ENCODE results near the gene SEL1L3.

The SEL1L3 gene

GRCh38 chr4:25755911-25756310, 106.9 kb downstream of the SEL1L3 start:
- no peak for DNase-seq (ENCODE audit: low read depth in 2 of 2, low spot score in 1 of 2)

DNA sequence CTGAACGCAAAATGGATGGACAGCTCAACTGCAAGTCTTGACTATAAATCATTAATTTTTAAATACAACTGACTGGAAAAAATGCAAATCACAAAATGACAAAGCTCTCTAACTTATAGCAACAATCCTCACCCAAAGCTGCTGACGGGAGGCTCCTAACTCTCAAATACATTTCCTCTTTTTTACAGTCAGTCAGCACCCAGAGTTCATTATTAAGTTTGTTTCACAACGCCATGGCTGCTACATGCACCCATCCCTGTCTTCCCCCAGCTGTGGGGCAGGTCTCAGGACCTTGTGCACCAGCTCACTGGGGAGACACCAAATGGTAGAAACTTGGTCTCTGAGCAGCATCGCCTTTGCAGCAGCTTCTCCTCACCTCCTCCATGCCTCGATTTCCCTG, 109.5 kb downstream of the SEL1L3 start:
- DNase-seq (ENCODE audit: low read depth in 2 of 2, low spot score in 1 of 2), result no peak

GRCh38 chr4:25750874-25751273, 111.9 kb downstream of the SEL1L3 start:
- no peak for DNase-seq (ENCODE audit: low read depth in 2 of 2, low spot score in 1 of 2)

- no peak for DNase-seq (ENCODE audit: low read depth in 2 of 2, low spot score in 1 of 2)
Observed at GRCh38 chr4:25749150-25749794, 113.5 kb downstream of the SEL1L3 start.

GRCh38 chr4:25743971-25744370, 118.8 kb downstream of the SEL1L3 start:
- DNase-seq (ENCODE audit: low read depth in 2 of 2, low spot score in 1 of 2), result no peak

DNA sequence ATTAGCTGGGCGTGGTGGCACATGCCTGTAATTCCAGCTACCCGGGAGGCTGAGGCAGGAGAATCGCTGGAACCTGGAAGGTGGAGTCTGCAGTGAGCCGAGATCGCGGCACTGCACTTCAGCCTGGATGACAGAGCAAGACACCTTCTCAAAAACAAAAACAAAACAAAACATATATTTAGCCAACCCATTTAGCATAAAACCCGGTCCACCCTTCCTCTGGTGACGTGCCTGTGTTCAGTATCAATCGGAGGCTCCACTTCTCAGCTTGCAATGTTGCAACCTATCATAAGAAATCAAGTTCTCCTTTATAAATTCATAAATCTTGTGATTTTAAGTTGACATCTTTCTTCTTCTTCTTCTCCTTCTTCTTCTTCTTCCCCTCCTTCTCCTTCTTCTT, 133.2 kb downstream of the SEL1L3 start:
- DNase-seq (ENCODE audit: low read depth in 2 of 2, low spot score in 1 of 2), result no peak

DNA sequence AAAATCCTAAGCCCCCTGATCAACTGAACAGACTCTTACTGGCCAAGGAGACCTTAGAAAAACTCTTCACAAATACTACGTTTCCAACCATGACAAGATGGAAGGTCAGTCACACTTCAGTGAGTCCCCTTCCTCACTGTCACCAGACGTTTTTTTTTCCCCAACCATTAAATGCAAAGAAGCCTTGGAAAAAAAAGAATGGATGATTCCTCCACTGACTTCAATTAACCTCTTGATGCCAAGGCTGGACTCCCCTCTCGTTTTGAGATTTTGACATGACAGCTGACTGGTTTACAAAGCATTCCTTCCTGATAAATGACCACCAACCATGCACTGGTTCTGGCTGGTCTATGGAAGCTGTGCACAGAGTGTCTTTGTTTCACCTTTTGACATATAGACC, 133.9 kb downstream of the SEL1L3 start:
- no peak for DNase-seq (ENCODE audit: low read depth in 2 of 2, low spot score in 1 of 2)

DNA sequence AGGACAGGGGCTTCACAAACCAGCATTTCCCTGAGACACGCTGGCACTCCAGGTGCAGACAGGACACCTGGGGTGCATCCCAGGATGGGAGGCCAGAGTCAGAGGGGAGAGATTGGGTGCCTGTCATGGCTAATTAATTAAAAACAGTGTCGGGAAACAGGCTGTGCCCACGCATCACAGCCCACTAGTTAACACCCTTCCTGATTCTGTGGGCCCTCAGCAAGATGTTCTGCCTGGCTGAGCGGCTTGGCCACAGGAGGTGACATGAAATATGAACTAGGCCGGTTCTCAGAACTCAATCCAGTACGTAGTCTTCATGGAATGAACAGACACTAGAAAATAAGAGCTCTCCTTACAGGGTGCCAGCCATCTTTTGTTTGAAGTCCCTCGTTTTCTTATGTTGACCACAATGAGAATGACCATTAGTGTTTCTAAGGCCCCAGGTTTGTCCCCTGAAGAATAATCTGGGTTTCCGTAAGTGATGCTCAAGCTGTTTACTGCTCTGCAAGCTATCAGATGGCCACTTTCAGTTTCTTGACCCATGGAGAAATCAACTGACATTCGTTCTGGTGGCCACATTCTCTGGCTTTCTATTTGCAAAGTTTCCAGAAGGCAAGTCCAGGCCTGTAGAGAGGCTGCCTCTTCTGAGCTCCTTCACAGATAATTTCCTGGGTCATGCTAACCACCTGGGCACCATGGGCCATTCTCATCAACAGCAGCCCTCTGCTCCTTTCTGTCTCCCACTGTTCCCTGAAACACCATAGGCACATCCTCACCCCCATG, 134.9 kb downstream of the SEL1L3 start:
- no peak for DNase-seq (ENCODE audit: low read depth in 2 of 2, low spot score in 1 of 2)

- no peak for DNase-seq (ENCODE audit: low read depth in 2 of 2, low spot score in 1 of 2)
Observed at GRCh38 chr4:25725870-25726269, 136.9 kb downstream of the SEL1L3 start.

GRCh38 chr4:25723409-25723808, 139.4 kb downstream of the SEL1L3 start:
- DNase-seq (ENCODE audit: low read depth in 2 of 2, low spot score in 1 of 2), result no peak

DNA sequence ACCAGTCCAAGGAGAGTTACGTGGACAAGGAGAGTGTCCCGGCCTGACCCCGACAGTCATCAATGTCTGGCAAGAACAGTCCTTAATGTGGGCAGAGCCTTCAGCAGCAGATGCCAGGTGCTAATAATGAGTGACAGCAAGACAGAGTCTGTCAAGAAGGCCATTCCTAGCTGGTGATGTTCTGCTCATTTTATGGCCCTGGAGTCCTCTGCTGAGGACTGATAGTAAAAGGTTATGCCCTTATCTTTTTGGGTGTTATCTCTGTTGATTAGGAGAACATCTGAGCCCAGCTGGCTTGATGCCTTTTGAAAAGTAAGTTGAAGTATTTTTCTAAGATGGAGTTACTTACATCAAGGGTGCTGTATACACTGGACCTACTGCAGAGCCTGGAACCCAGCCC, 139.8 kb downstream of the SEL1L3 start:
- no peak for DNase-seq (ENCODE audit: low read depth in 2 of 2, low spot score in 1 of 2)

GRCh38 chr4:25713812-25714211, 149.0 kb downstream of the SEL1L3 start:
- DNase-seq (ENCODE audit: low read depth in 2 of 2, low spot score in 1 of 2), result no peak

DNA sequence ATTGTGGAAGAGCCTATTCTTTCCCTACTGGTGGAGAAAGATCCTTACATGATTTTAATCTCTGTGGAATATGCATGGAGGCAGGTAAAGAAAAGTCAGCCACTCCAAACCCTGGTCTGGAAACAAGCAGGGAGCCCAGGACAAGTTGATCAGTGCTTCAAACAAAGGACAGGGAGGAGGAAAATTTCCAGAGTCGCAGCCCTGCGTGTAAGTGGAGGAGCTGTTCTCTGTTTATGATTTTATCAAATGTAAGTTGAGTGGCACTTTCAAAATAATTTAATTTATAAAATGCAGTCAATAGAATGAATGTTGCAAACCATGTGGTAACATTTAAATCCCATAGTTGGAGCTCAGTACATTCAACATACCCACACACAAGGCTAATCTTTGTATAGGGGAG, 150.2 kb downstream of the SEL1L3 start:
- DNase-seq (ENCODE audit: low read depth in 2 of 2, low spot score in 1 of 2), result no peak

DNA sequence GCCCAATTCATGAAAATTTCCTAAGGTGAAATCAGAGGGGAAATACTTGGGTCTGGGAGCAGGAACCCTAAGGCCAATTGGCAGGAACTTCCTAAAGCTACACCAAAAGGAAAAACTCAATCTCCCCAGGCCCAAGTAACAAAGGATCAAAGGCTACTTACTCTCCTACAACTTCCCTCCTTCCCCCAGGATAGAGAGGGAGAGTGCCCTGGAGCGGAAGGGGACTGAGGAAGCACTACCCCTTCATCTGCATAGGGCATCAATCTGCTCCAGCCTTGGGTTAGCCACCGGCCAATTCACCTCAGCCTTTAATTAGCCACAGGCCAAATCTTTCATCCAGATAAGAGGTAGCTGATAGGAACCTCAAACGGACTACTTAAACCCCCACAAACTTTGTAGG, 152.2 kb downstream of the SEL1L3 start:
- DNase-seq (ENCODE audit: low read depth in 2 of 2, low spot score in 1 of 2), result no peak

DNA sequence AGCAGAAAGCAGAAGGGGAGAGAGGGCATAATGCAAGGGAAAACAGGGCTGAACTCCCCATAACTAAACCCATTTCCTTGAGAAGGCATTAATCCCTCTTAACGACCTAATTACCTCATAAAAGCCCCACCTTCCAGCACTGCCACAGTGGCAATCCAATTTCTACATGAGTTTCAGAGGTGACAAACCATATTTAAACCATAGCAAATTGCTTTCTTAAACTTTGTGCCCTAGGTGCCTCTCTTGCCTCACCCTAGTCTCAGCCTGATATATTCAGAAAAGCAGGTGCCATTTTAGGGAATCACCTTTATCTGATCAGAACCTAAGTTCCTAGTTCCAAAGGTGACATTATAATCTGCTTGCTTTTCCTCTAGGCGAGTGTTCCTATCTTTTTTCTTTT, 158.3 kb downstream of the SEL1L3 start:
- DNase-seq (ENCODE audit: low read depth in 2 of 2, low spot score in 1 of 2), result no peak

GRCh38 chr4:25703731-25704388, 158.9 kb downstream of the SEL1L3 start:
- DNase-seq (ENCODE audit: low read depth in 2 of 2, low spot score in 1 of 2), result no peak

- DNase-seq (ENCODE audit: low read depth in 2 of 2, low spot score in 1 of 2), result no peak
Observed at GRCh38 chr4:25702848-25703247, 159.9 kb downstream of the SEL1L3 start.

DNA sequence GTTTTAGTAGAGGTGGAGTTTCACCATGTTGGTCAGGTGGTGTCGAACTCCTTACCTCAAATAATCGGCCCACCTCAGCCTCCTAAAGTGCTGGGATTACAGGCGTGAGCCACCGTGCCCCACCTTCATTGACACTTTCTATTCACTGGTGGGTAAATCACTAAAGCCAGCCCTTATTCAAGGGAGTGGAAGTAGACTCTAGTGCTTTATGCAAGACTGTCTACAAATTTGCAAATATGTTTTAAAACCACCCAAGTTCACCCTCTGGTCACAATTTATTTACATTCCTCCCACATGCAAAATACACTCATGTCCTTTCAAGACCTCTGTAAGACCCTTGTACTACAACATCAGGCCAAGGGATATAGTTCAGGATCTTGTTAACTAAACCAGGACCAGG, 162.1 kb downstream of the SEL1L3 start:
- no peak for DNase-seq (ENCODE audit: low read depth in 2 of 2, low spot score in 1 of 2)

DNA sequence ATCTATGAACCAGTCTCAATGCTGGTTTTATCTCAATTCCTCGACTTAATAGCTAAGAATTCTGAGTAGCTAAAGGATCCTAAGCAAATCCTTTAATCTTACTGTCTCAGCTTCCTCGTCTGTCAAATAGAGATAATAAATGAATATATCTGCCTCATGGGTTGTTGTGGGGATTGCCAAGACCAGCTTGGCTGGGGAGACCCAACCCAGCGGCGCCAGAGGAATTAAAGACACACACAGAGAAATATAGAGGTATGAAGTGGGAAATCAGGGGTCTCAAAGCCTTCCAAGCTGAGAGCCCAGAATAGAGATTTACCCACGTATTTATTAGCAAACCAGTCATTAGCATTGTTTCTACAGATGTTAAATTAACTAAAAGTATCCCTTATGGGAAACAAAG, 165.3 kb downstream of the SEL1L3 start:
- DNase-seq (ENCODE audit: low read depth in 2 of 2, low spot score in 1 of 2), result no peak

All from stimulated activated CD8-positive, alpha-beta memory T cell treated with anti-CD3 and anti-CD28 coated beads, Interleukin-4, amount 100 ng/mL, for 1 hour (primary cell).